ENCODE measurements around the gene KIF26B. TPM values are rescaled to one million over a fixed set of nuclear protein-coding genes. Genes with fewer than 3 reads are reported as not detected.

Gene KIF26B
- total RNA-seq, 1 experiment from 2014 or later = 0.04 TPM

- no peak overlapping the region for H2AFZ ChIP-seq (ENCODE audit: low read length)
- peaks cover 58% of the 10 kb centered on the region for H3K27me3 ChIP-seq (ENCODE audit: low read length)
- DNase-seq = no peak
- CTCF ChIA-PET = no interaction called here
- POLR2A ChIA-PET (ENCODE audit: unreplicated experiment) = no interaction called here
- no TSS peak for BruUV-seq (replicated peaks)
- TF ChIP-seq CTCF (conservative IDR thresholded peaks at IDR 0.05; ENCODE audit: low read depth, low read length) (no peak), EZH2phosphoT487 (IDR thresholded peaks at IDR 0.05; ENCODE audit: borderline replicate concordance, low read length) (no peak), EZH2 (IDR thresholded peaks at IDR 0.05; ENCODE audit: low read length, unreplicated experiment) (no peak)
- H3K9me2 ChIP-seq (replicated peaks; ENCODE audit: low read length) = no peaks in the 10 kb centered on the region
- H4K20me1 ChIP-seq (ENCODE audit: low read length) = no peaks in the 10 kb centered on the region
- intact Hi-C loops (cut with micrococcal nuclease) = no loop called here
- H3K9ac ChIP-seq (ENCODE audit: low read length) = no peak overlapping the region
- no peaks in the 10 kb centered on the region for H3F3A ChIP-seq (ENCODE audit: low read length, unreplicated experiment)
- no peak overlapping the region for H3K4me3 ChIP-seq (ENCODE audit: low read length)
- no peak overlapping the region for H3K27ac ChIP-seq (ENCODE audit: low read length)
- no peaks in the 10 kb centered on the region for H3K36me3 ChIP-seq (ENCODE audit: low read depth, low read length)
- no peak for ATAC-seq
- no peaks in the 10 kb centered on the region for H3K79me2 ChIP-seq (ENCODE audit: low read length)
- no peaks in the 10 kb centered on the region for H3K9me3 ChIP-seq (ENCODE audit: low read length)
- H3K4me1 ChIP-seq (ENCODE audit: insufficient read depth, low read length) = no peaks in the 10 kb centered on the region
- no peak overlapping the region for H3K4me2 ChIP-seq (ENCODE audit: low read length)
Measured at GRCh38 chr1:245195398-245195797, 40.6 kb downstream of the KIF26B start.

GRCh38 chr1:245197121-245197520 is 42.3 kb downstream of the KIF26B start:
- Histone ChIP-seq H3K27me3 (ENCODE audit: low read length) (peaks cover 69% of the 10 kb centered on the region), H3K4me2 (ENCODE audit: low read length) (no peak overlapping the region), H3K27ac (ENCODE audit: low read length) (no peak overlapping the region), H3F3A (ENCODE audit: low read length, unreplicated experiment) (no peaks in the 10 kb centered on the region), H2AFZ (ENCODE audit: low read length) (no peak overlapping the region), H4K20me1 (ENCODE audit: low read length) (no peaks in the 10 kb centered on the region), H3K9me2 (replicated peaks; ENCODE audit: low read length) (no peaks in the 10 kb centered on the region), H3K4me1 (ENCODE audit: insufficient read depth, low read length) (no peaks in the 10 kb centered on the region), H3K36me3 (ENCODE audit: low read depth, low read length) (no peaks in the 10 kb centered on the region), H3K79me2 (ENCODE audit: low read length) (no peaks in the 10 kb centered on the region), H3K4me3 (ENCODE audit: low read length) (no peak overlapping the region), H3K9ac (ENCODE audit: low read length) (no peak overlapping the region), H3K9me3 (ENCODE audit: low read length) (no peaks in the 10 kb centered on the region)
- ChIA-PET CTCF (no interaction called here), POLR2A (ENCODE audit: unreplicated experiment) (no interaction called here)
- ATAC-seq (no peak), DNase-seq (no peak)
- intact Hi-C loops (cut with micrococcal nuclease) = no loop called here
- TF ChIP-seq EZH2 (IDR thresholded peaks at IDR 0.05; ENCODE audit: low read length, unreplicated experiment) (no peak), EZH2phosphoT487 (IDR thresholded peaks at IDR 0.05; ENCODE audit: borderline replicate concordance, low read length) (no peak), CTCF (conservative IDR thresholded peaks at IDR 0.05; ENCODE audit: low read depth, low read length) (no peak)
- BruUV-seq (replicated peaks) = no TSS peak

GRCh38 chr1:245197911-245198379 is 43.2 kb downstream of the KIF26B start:
- ChIA-PET POLR2A (ENCODE audit: unreplicated experiment) (no interaction called here), CTCF (no interaction called here)
- H2AFZ ChIP-seq (ENCODE audit: low read length) = no peak overlapping the region
- TF ChIP-seq EZH2phosphoT487 (IDR thresholded peaks at IDR 0.05; ENCODE audit: borderline replicate concordance, low read length) (no peak), EZH2 (IDR thresholded peaks at IDR 0.05; ENCODE audit: low read length, unreplicated experiment) (no peak)
- no peaks in the 10 kb centered on the region for H3K9me3 ChIP-seq (ENCODE audit: low read length)
- intact Hi-C loops (cut with micrococcal nuclease) = no loop called here
- H3K27me3 ChIP-seq (ENCODE audit: low read length) = peaks cover 63% of the 10 kb centered on the region
- H3K27ac ChIP-seq (ENCODE audit: low read length) = no peak overlapping the region
- DNase-seq = no peak
- no peak overlapping the region for H3K4me3 ChIP-seq (ENCODE audit: low read length)
- H3K9ac ChIP-seq (ENCODE audit: low read length) = no peak overlapping the region
- H3F3A ChIP-seq (ENCODE audit: low read length, unreplicated experiment) = no peaks in the 10 kb centered on the region
- H4K20me1 ChIP-seq (ENCODE audit: low read length) = no peaks in the 10 kb centered on the region
- no peaks in the 10 kb centered on the region for H3K9me2 ChIP-seq (replicated peaks; ENCODE audit: low read length)
- ATAC-seq = no peak
- H3K4me1 ChIP-seq (ENCODE audit: insufficient read depth, low read length) = no peaks in the 10 kb centered on the region
- H3K4me2 ChIP-seq (ENCODE audit: low read length) = no peak overlapping the region
- no peaks in the 10 kb centered on the region for H3K36me3 ChIP-seq (ENCODE audit: low read depth, low read length)
- BruUV-seq (replicated peaks) = no TSS peak
- no peaks in the 10 kb centered on the region for H3K79me2 ChIP-seq (ENCODE audit: low read length)
